Measurements from ENCODE around the gene CXCL12. TPM values are rescaled to one million over a fixed set of nuclear protein-coding genes. Genes with fewer than 3 reads are reported as not detected.

CXCL12 gene
- total and polyA plus RNA-seq, 10 donors, result 22.7 to 549 (median 294) TPM

DNA sequence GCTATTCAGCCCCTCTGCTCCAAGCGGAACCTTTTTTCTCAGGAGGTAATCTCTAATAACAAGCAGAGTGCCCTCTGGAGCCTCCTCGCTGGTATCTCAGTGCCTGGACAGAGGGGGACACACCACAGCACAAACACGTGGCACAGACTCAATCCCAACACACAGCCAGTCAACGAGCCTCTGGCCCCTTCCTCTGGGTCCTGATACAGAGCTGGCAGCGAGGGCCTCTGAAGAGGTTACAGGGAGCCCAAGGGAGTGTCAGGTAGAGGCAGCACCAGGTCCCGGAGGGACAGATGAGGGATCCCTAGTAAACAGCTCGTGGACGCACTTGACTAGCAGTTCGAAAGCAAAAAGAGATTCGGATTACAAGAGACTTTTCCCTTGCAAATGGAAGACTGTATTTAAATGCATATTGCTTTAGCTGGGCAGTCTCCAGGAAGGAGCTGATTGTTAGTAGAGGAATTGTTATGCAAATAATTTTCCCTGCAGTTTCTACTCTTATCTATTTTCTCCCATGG, 14.1 kb downstream of the CXCL12 start:
- H3K4me1 ChIP-seq, result no peaks in the 10 kb centered on the region
- TF ChIP-seq POLR2A (IDR thresholded peaks at IDR 0.05), result no peak
- TF ChIP-seq POLR2AphosphoS5 (IDR thresholded peaks at IDR 0.05), result peak in 2 of 3 donors; percentile 13 to 17
- intact Hi-C loops (cut with DNase I; ENCODE audit: low total_unique reads), result no loop called here
- no peaks in the 10 kb centered on the region for H3K9me3 ChIP-seq
- no peak overlapping the region for H3K4me3 ChIP-seq
- DNase-seq, result peak; percentile 47
- 72 to 86% (median 75%) methylated on average over 10 of the region's 10 CpGs for WGBS, 5 donors
- peaks cover 0 to 55% (median 6%) of the 10 kb centered on the region in 6 donors for H3K36me3 ChIP-seq
- no peak overlapping the region for H3K27ac ChIP-seq
- H3K27me3 ChIP-seq (replicated peaks in 1 of 7), result no peaks in the 10 kb centered on the region

DNA sequence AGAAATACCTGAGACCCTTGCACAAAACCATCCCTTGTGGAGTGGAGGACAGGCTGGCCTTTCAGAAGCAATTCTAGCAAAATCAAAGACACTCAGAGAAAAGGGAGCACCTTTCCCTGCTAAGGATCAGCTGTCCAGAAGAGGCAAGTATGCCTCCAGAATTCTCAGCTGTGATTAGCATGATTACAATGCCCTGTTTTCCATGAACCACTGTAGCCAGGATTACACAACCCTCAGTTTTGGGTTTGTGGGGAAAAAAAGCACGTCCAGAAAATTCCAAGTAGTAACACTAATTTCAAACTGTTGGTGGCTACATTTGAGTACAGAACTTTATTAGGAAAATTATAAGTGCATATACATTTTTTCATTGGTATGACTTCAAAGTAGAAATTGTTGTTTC, 15.0 kb downstream of the CXCL12 start:
- 64 to 85% (median 79%) methylated on average over 1 of the region's 1 CpG for WGBS, 5 donors
- Histone ChIP-seq H3K9me3 (no peaks in the 10 kb centered on the region), H3K27ac (no peak overlapping the region), H3K4me3 (no peak overlapping the region), H3K4me1 (no peaks in the 10 kb centered on the region), H3K27me3 (replicated peaks in 1 of 7) (no peaks in the 10 kb centered on the region), H3K36me3 (peaks cover 0 to 45% (median 4%) of the 10 kb centered on the region in 6 donors)
- intact Hi-C loops (cut with DNase I; ENCODE audit: low total_unique reads), result no loop called here
- DNase-seq, result no peak
- TF ChIP-seq, protein P1, sequence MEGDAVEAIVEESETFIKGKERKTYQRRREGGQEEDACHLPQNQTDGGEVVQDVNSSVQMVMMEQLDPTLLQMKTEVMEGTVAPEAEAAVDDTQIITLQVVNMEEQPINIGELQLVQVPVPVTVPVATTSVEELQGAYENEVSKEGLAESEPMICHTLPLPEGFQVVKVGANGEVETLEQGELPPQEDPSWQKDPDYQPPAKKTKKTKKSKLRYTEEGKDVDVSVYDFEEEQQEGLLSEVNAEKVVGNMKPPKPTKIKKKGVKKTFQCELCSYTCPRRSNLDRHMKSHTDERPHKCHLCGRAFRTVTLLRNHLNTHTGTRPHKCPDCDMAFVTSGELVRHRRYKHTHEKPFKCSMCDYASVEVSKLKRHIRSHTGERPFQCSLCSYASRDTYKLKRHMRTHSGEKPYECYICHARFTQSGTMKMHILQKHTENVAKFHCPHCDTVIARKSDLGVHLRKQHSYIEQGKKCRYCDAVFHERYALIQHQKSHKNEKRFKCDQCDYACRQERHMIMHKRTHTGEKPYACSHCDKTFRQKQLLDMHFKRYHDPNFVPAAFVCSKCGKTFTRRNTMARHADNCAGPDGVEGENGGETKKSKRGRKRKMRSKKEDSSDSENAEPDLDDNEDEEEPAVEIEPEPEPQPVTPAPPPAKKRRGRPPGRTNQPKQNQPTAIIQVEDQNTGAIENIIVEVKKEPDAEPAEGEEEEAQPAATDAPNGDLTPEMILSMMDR (IDR thresholded peaks at IDR 0.05 in 8 of 11, conservative IDR thresholded peaks at IDR 0.05 in 3 of 11), result no peak
- TF ChIP-seq POLR2A (IDR thresholded peaks at IDR 0.05) (no peak), POLR2AphosphoS5 (IDR thresholded peaks at IDR 0.05) (no peak)

DNA sequence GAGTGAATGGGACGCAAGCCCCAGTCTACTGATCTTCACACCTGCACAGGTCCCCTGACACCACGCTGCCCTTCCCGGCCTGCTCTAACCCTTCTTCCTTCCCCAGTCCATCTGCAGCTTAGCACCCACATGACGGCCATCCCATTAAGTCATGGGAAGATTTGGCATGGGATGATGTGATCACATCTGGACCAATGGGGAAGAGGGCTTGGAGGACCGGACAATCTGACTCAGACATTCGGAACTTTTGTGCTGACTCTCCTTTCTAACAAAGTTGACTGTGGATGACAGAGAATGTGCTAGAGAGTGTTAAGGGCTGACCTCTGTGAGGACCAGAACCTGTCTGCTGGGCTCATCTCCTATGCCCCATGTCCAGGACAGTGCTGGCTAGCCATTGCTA, 15.6 kb downstream of the CXCL12 start:
- Histone ChIP-seq H3K4me1 (no peaks in the 10 kb centered on the region), H3K27me3 (replicated peaks in 1 of 7) (no peaks in the 10 kb centered on the region), H3K27ac (no peak overlapping the region), H3K4me3 (no peak overlapping the region), H3K9me3 (no peaks in the 10 kb centered on the region), H3K36me3 (peaks cover 0 to 40% (median 4%) of the 10 kb centered on the region in 6 donors)
- DNase-seq, result peak; percentile 27
- intact Hi-C loops (cut with DNase I; ENCODE audit: low total_unique reads), result no loop called here
- WGBS, 5 donors, result 82 to 90% (median 88%) methylated on average over 6 of the region's 6 CpGs
- TF ChIP-seq POLR2AphosphoS5 (IDR thresholded peaks at IDR 0.05) (peak in 1 of 3 donors; percentile 14), POLR2A (IDR thresholded peaks at IDR 0.05) (no peak)
- TF ChIP-seq, protein P1 (IDR thresholded peaks at IDR 0.05 in 8 of 11, conservative IDR thresholded peaks at IDR 0.05 in 3 of 11), result no peak

DNA sequence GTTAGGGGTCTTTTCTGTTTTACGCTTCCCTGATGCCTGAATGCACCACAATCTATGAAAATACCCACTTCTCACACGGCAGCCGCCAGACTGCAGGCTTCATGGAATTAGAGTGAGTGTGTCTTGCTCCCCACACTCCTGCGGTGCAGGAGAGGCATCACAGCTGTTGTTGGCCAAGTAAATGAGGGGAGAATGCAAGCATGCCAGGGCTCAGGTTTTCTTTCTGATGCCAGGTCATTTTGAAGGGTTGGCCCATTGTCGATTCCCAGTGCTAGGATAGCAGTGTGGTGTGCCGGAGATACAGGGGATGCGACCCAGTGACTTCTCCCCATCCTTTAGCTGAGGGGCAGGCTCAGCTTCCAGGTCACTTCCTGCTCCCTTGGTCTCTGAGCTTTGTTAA, 16.3 kb downstream of the CXCL12 start:
- peak; percentile 23 for DNase-seq
- TF ChIP-seq, protein P1 (IDR thresholded peaks at IDR 0.05 in 8 of 11, conservative IDR thresholded peaks at IDR 0.05 in 3 of 11), result no peak
- TF ChIP-seq POLR2A (IDR thresholded peaks at IDR 0.05) (no peak), POLR2AphosphoS5 (IDR thresholded peaks at IDR 0.05) (no peak)
- H3K36me3 ChIP-seq, result peaks cover 0 to 33% (median under 1%) of the 10 kb centered on the region in 6 donors

More for the DNA sequence above, 16.3 kb downstream of the CXCL12 start:
- Histone ChIP-seq H3K4me3 (no peak overlapping the region), H3K27ac (no peak overlapping the region), H3K4me1 (no peaks in the 10 kb centered on the region), H3K27me3 (replicated peaks in 1 of 7) (no peaks in the 10 kb centered on the region), H3K9me3 (no peaks in the 10 kb centered on the region)
- intact Hi-C loops (cut with DNase I; ENCODE audit: low total_unique reads), result no loop called here
- 62 to 87% (median 80%) methylated on average over 7 of the region's 7 CpGs for WGBS, 5 donors
